GM23338 (cell line): ENCODE measurements around the gene ITGAL. TPM values are rescaled to one million over a fixed set of nuclear protein-coding genes. Genes with fewer than 3 reads are reported as not detected.

Experiments used
- ATAC-seq: fragments of 200-7000 bp; cut with Tn5 transposase; 3 replicates; pipeline ENCODE4 v1.9.1; 2020
- DNase-seq: peaks from one replicate; pipeline ENCODE4 v3.0.0-alpha.2; 2015; ENCODE audit warnings: low spot score
- H2AFZ ChIP-seq: fragments of 200-600 bp; sonication (generic); 2 replicates; pipeline ENCODE4 v1.8.0; 2016; ENCODE audit warnings: antibody characterized with exemption, mild to moderate bottlenecking, moderate library complexity
- H3F3A ChIP-seq: fragments of 200-600 bp; sonication (generic); replicated peaks from 2 replicates; pipeline ENCODE4 v1.8.0; 2017; ENCODE audit warnings: antibody characterized with exemption, mixed run types, low read depth
- H3K27ac ChIP-seq: fragments of 200-600 bp; sonication (generic); 2 replicates; pipeline ENCODE4 v1.6.1; 2016; ENCODE audit warnings: low read depth
- H3K27me3 ChIP-seq: fragments of 200-600 bp; sonication (generic); 2 replicates; pipeline ENCODE4 v1.8.0; 2016; ENCODE audit warnings: mild to moderate bottlenecking, mixed run types, moderate library complexity; ENCODE audit not compliant: insufficient read depth
- H3K36me3 ChIP-seq: fragments of 200-600 bp; sonication (generic); 2 replicates; pipeline ENCODE4 v1.8.0; 2016; ENCODE audit warnings: mild to moderate bottlenecking; ENCODE audit not compliant: insufficient read depth
- H3K4me1 ChIP-seq: fragments of 200-600 bp; sonication (generic); 2 replicates; pipeline ENCODE4 v1.8.0; 2016; ENCODE audit warnings: mild to moderate bottlenecking, moderate library complexity; ENCODE audit not compliant: insufficient read depth
- H3K4me2 ChIP-seq: fragments of 200-600 bp; sonication (generic); 2 replicates; pipeline ENCODE4 v1.7.1; 2017; ENCODE audit warnings: mixed run types
- H3K4me3 ChIP-seq: fragments of 200-600 bp; sonication (generic); 2 replicates; pipeline ENCODE4 v1.6.1; 2016; ENCODE audit warnings: mixed run types
- H3K79me2 ChIP-seq: fragments of 200-600 bp; sonication (generic); replicated peaks from 2 replicates; pipeline ENCODE4 v1.8.0; 2017; ENCODE audit warnings: mild to moderate bottlenecking; ENCODE audit not compliant: insufficient read depth
- H3K9me2 ChIP-seq: fragments of 200-600 bp; sonication (generic); 2 replicates; pipeline ENCODE4 v1.8.0; 2017; ENCODE audit not compliant: insufficient read depth
- H4K20me1 ChIP-seq: fragments of 200-600 bp; sonication (generic); replicated peaks from 2 replicates; pipeline ENCODE4 v1.8.0; 2017; ENCODE audit warnings: mild to moderate bottlenecking; ENCODE audit not compliant: insufficient read depth
- H3K27ac Mint-ChIP-seq: 2 replicates; pipeline ENCODE4 v1.8.0; 2020; ENCODE audit warnings: inconsistent platforms, mild to moderate bottlenecking, moderate library complexity, mixed read lengths
- H3K27me3 Mint-ChIP-seq: 3 replicates; pipeline ENCODE4 v1.8.0; 2022; ENCODE audit warnings: low read depth, mild to moderate bottlenecking, moderate library complexity, mixed read lengths, inconsistent platforms; ENCODE audit not compliant: insufficient read depth, poor library complexity
- H3K36me3 Mint-ChIP-seq: 3 replicates; pipeline ENCODE4 v1.8.0; 2021; ENCODE audit warnings: low read depth, mild to moderate bottlenecking, inconsistent platforms, moderate library complexity, mixed read lengths
- H3K4me1 Mint-ChIP-seq: 3 replicates; pipeline ENCODE4 v1.8.0; 2020; ENCODE audit warnings: mild to moderate bottlenecking, inconsistent platforms, mixed read lengths
- H3K4me3 Mint-ChIP-seq: 3 replicates; pipeline ENCODE4 v1.8.0; 2021; ENCODE audit warnings: moderate library complexity, mild to moderate bottlenecking, inconsistent platforms, mixed read lengths
- H3K9me3 Mint-ChIP-seq: 3 replicates; pipeline ENCODE4 v1.8.0; 2020; ENCODE audit warnings: moderate library complexity, mild to moderate bottlenecking, inconsistent platforms, mixed read lengths
- CREB1 ChIP-seq: fragments of 250-450 bp; sonication (Bioruptor Pico); IDR thresholded peaks from 2 replicates; pipeline ENCODE4 v1.5.0; 2020; ENCODE audit warnings: low read depth, mild to moderate bottlenecking, moderate library complexity
- CTCF ChIP-seq, 2 experiments: fragments of 200-600 bp in 1 of 2; sonication (generic) in 1 of 2; conservative IDR thresholded peaks; 2 replicates each; pipeline versions ENCODE4 v1.5.1 to v1.6.1; 2016 to 2017; ENCODE audit warnings: antibody characterized with exemption in 2 of 2, low read depth in 2 of 2, mild to moderate bottlenecking in 2 of 2, moderate library complexity in 1 of 2
- ETS1 ChIP-seq: IDR thresholded peaks from 2 replicates; pipeline ENCODE4 v1.6.1; 2016; ENCODE audit warnings: antibody characterized with exemption
- EZH2 ChIP-seq: fragments of 200-600 bp; sonication (generic); IDR thresholded peaks from one replicate; pipeline ENCODE4 v1.8.0; 2017; ENCODE audit warnings: antibody characterized with exemption, mild to moderate bottlenecking, low read depth; ENCODE audit not compliant: unreplicated experiment
- EZH2phosphoT487 ChIP-seq: fragments of 200-600 bp; sonication (generic); IDR thresholded peaks from one replicate; pipeline ENCODE4 v1.8.1; 2018; ENCODE audit warnings: antibody characterized with exemption; ENCODE audit not compliant: unreplicated experiment
- JUNB ChIP-seq: IDR thresholded peaks from one replicate; pipeline ENCODE4 v1.6.1; 2016; ENCODE audit warnings: antibody characterized with exemption; ENCODE audit not compliant: unreplicated experiment
- NANOG ChIP-seq: IDR thresholded peaks from 2 replicates; pipeline ENCODE4 v1.6.1; 2016; ENCODE audit warnings: antibody characterized with exemption, borderline replicate concordance
- POLR2AphosphoS5 ChIP-seq: IDR thresholded peaks from 2 replicates; pipeline ENCODE4 v1.6.1; 2016; ENCODE audit warnings: antibody characterized with exemption, low read depth
- REST ChIP-seq: IDR thresholded peaks from one replicate; pipeline ENCODE4 v1.6.1; 2018; ENCODE audit warnings: antibody characterized with exemption; ENCODE audit not compliant: unreplicated experiment
- STAT1 ChIP-seq: IDR thresholded peaks from one replicate; pipeline ENCODE4 v1.6.1; 2016; ENCODE audit warnings: antibody characterized with exemption; ENCODE audit not compliant: unreplicated experiment
- ZNF114 ChIP-seq: fragments of 250-450 bp; sonication (Bioruptor Pico); IDR thresholded peaks from 2 replicates; pipeline ENCODE4 v1.5.0; 2020; ENCODE audit warnings: mild to moderate bottlenecking, moderate library complexity
- ZNF331 ChIP-seq: fragments of 250-450 bp; sonication (Bioruptor Pico); IDR thresholded peaks from 2 replicates; pipeline ENCODE4 v1.5.0; 2020; ENCODE audit warnings: low read depth, mild to moderate bottlenecking, moderate library complexity
- ZNF462 ChIP-seq: fragments of 250-450 bp; sonication (Bioruptor Pico); IDR thresholded peaks from 2 replicates; pipeline ENCODE4 v1.5.0; 2020; ENCODE audit warnings: mild to moderate bottlenecking, moderate library complexity
- polyA plus RNA-seq: library from polyadenylated mRNA; unstranded; fragments of >200 nt; fragmentation: Nextera tagmentation; extraction: Ambion mirVana; gene quantifications from 2 replicates; pipeline ENCODE4 v1.2.1, GENCODE V29; 2016
- total RNA-seq: library from RNA; depleted of rRNA; stranded (reverse); fragments of >200 nt; shearing (Covaris generic); gene quantifications from 2 replicates; pipeline ENCODE4 v1.2.3, GENCODE V29; 2014

ITGAL gene
- total and polyA plus RNA-seq, 2 experiments from 2014 or later, result 0.05 to 0.07 TPM

GRCh38 chr16:30530163-30531037 lies 57.9 kb downstream of the ITGAL start:
- H4K20me1 ChIP-seq, result no peaks in the 10 kb centered on the region

More at GRCh38 chr16:30530163-30531037, 57.9 kb downstream of the ITGAL start:
- ATAC-seq, result no peak
- no peak overlapping the region for H3K4me2 ChIP-seq
- H3K4me1 ChIP-seq, result peaks cover 16% of the 10 kb centered on the region
- no peak overlapping the region for H2AFZ ChIP-seq
- H3K4me1 Mint-ChIP-seq, result peaks cover 22% of the 10 kb centered on the region
- peaks cover 19% of the 10 kb centered on the region for H3K36me3 Mint-ChIP-seq
- H3K9me2 ChIP-seq, result no peaks in the 10 kb centered on the region
- no peak overlapping the region for H3K27ac ChIP-seq
- no peaks in the 10 kb centered on the region for H3K36me3 ChIP-seq
- H3K4me3 ChIP-seq, result no peak overlapping the region
- peaks cover 12% of the 10 kb centered on the region; the same call in 1 of the 2 replicates for H3K79me2 ChIP-seq
- peaks cover 20% of the 10 kb centered on the region for H3K27me3 Mint-ChIP-seq
- no peak for DNase-seq
- H3K4me3 Mint-ChIP-seq, result no peak overlapping the region
- H3K9me3 Mint-ChIP-seq, result no peaks in the 10 kb centered on the region
- peaks cover 17% of the 10 kb centered on the region for H3F3A ChIP-seq
- H3K27me3 ChIP-seq, result no peaks in the 10 kb centered on the region
- no peak overlapping the region for H3K27ac Mint-ChIP-seq
- TF ChIP-seq ZNF462, result no peak
- TF ChIP-seq ZNF331 (CRISPR knock-in tag), result no peak
- no peak for TF ChIP-seq EZH2phosphoT487
- no peak for TF ChIP-seq NANOG
- no peak for TF ChIP-seq ZNF114 (CRISPR knock-in tag)
- TF ChIP-seq STAT1, result no peak
- TF ChIP-seq REST, result no peak
- no peak for TF ChIP-seq JUNB
- no peak for TF ChIP-seq CTCF (conservative IDR thresholded peaks at IDR 0.05; ENCODE audit: low read depth in 2 of 2)
- TF ChIP-seq ETS1, result no peak
- TF ChIP-seq CREB1 (CRISPR knock-in tag), result no peak
- no peak for TF ChIP-seq POLR2AphosphoS5
- TF ChIP-seq EZH2, result no peak
